ENCODE results near the gene TRIM47.

Gene TRIM47

GRCh38 chr17:75906143-75906884, 27.9 kb upstream of the TRIM47 start:
- DNase-seq = no peak

- peak; percentile 82 for DNase-seq
Measured at GRCh38 chr17:75904749-75905521, 26.6 kb upstream of the TRIM47 start, which contains the start of gene MRPL38. MRPL38 (minus strand) TSS chr17:75904884; CDS start chr17:75904875, 9 bp downstream.

GRCh38 chr17:75902406-75902805, 24.0 kb upstream of the TRIM47 start:
- no peak for DNase-seq

- DNase-seq = no peak
Measured at GRCh38 chr17:75901727-75902126, 23.3 kb upstream of the TRIM47 start.

- DNase-seq = no peak
Measured at GRCh38 chr17:75900691-75901533, 22.5 kb upstream of the TRIM47 start.

GRCh38 chr17:75899767-75900468, 21.5 kb upstream of the TRIM47 start:
- DNase-seq = no peak

GRCh38 chr17:75899353-75899752, 21.0 kb upstream of the TRIM47 start:
- no peak for DNase-seq

GRCh38 chr17:75898791-75899190, 20.4 kb upstream of the TRIM47 start:
- DNase-seq = no peak

GRCh38 chr17:75898065-75898464, 19.7 kb upstream of the TRIM47 start:
- DNase-seq = no peak

GRCh38 chr17:75897160-75898019, 19.0 kb upstream of the TRIM47 start:
- no peak for DNase-seq

- DNase-seq = peak; percentile 52
Measured at GRCh38 chr17:75896415-75897159, 18.2 kb upstream of the TRIM47 start, which contains the start of gene TRIM65. TRIM65 (minus strand) TSS chr17:75896951; CDS start chr17:75896937, 14 bp downstream.

- no peak for DNase-seq
Measured at GRCh38 chr17:75895370-75896155, 17.2 kb upstream of the TRIM47 start.

GRCh38 chr17:75894049-75894733, 15.8 kb upstream of the TRIM47 start:
- no peak for DNase-seq

GRCh38 chr17:75893305-75894048, 15.1 kb upstream of the TRIM47 start:
- DNase-seq = no peak

GRCh38 chr17:75892556-75893224, 14.3 kb upstream of the TRIM47 start:
- DNase-seq = no peak

- DNase-seq = no peak
Measured at GRCh38 chr17:75891605-75892555, 13.5 kb upstream of the TRIM47 start.
